HEK293T (cell line): ENCODE data around the gene LAX1.

ENCODE experiments used
- BHLHE40 ChIP-seq: fragments of 450-650 bp; IDR thresholded peaks from 2 replicates; pipeline ENCODE4 v1.6.1; 2016; ENCODE audit warnings: mild to moderate bottlenecking, moderate library complexity, borderline replicate concordance
- ELF4 ChIP-seq: fragments of 450-650 bp; IDR thresholded peaks from 2 replicates; pipeline ENCODE4 v1.6.1; 2017; ENCODE audit warnings: antibody characterized with exemption
- FOXA1 ChIP-seq: fragments of 450-650 bp; IDR thresholded peaks from 2 replicates; pipeline ENCODE4 v1.6.1; 2016; ENCODE audit warnings: mild to moderate bottlenecking
- FOXK2 ChIP-seq: fragments of 450-650 bp; IDR thresholded peaks from 2 replicates; pipeline ENCODE4 v1.6.1; 2016; ENCODE audit warnings: mild to moderate bottlenecking
- FOXM1 ChIP-seq: fragments of 450-650 bp; IDR thresholded peaks from 2 replicates; pipeline ENCODE4 v1.6.1; 2017; ENCODE audit warnings: mild to moderate bottlenecking, borderline replicate concordance
- HDGF ChIP-seq: fragments of 450-650 bp; IDR thresholded peaks from 2 replicates; pipeline ENCODE4 v1.6.1; 2017; ENCODE audit warnings: antibody characterized with exemption, borderline replicate concordance
- LEF1 ChIP-seq: fragments of 450-650 bp; IDR thresholded peaks from 2 replicates; pipeline ENCODE4 v1.6.1; 2017; ENCODE audit warnings: mild to moderate bottlenecking, borderline replicate concordance
- NFRKB ChIP-seq: fragments of 450-650 bp; IDR thresholded peaks from 2 replicates; pipeline ENCODE4 v1.6.1; 2016; ENCODE audit warnings: mild to moderate bottlenecking, moderate library complexity
- PKNOX1 ChIP-seq: fragments of 450-650 bp; IDR thresholded peaks from 2 replicates; pipeline ENCODE4 v1.6.1; 2016
- SP1 ChIP-seq: fragments of 450-650 bp; IDR thresholded peaks from 2 replicates; pipeline ENCODE4 v1.6.1; 2017
- SUZ12 ChIP-seq: fragments of 450-650 bp; IDR thresholded peaks from 2 replicates; pipeline ENCODE4 v1.6.1; 2016; ENCODE audit warnings: mild to moderate bottlenecking
- TARDBP ChIP-seq: fragments of 450-650 bp; IDR thresholded peaks from 2 replicates; pipeline ENCODE4 v1.6.1; 2016
- ZNF384 ChIP-seq: fragments of 450-650 bp; IDR thresholded peaks from 2 replicates; pipeline ENCODE4 v1.6.1; 2016

- TF ChIP-seq SP1 (no peak), FOXM1 (no peak), PKNOX1 (no peak), FOXK2 (no peak), TARDBP (no peak), ELF4 (no peak), SUZ12 (no peak), BHLHE40 (no peak), NFRKB (no peak), HDGF (no peak), ZNF384 (no peak), FOXA1 (no peak), LEF1 (no peak)
Measured at GRCh38 chr1:203746281-203746680, 18.7 kb upstream of the LAX1 start.
